Measurements from ENCODE around the gene TMEM229B.

Gene TMEM229B

GRCh38 chr14:67472726-67473125 is 15.8 kb downstream of the TMEM229B start:
- no peak for DNase-seq (ENCODE audit: low read depth)
- TF ChIP-seq, protein P1, sequence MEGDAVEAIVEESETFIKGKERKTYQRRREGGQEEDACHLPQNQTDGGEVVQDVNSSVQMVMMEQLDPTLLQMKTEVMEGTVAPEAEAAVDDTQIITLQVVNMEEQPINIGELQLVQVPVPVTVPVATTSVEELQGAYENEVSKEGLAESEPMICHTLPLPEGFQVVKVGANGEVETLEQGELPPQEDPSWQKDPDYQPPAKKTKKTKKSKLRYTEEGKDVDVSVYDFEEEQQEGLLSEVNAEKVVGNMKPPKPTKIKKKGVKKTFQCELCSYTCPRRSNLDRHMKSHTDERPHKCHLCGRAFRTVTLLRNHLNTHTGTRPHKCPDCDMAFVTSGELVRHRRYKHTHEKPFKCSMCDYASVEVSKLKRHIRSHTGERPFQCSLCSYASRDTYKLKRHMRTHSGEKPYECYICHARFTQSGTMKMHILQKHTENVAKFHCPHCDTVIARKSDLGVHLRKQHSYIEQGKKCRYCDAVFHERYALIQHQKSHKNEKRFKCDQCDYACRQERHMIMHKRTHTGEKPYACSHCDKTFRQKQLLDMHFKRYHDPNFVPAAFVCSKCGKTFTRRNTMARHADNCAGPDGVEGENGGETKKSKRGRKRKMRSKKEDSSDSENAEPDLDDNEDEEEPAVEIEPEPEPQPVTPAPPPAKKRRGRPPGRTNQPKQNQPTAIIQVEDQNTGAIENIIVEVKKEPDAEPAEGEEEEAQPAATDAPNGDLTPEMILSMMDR (IDR thresholded peaks at IDR 0.05; ENCODE audit: low read length, missing control alignments), result no peak
- no peak overlapping the region for H3K4me3 ChIP-seq (replicated peaks; ENCODE audit: low read depth, low read length)

DNA sequence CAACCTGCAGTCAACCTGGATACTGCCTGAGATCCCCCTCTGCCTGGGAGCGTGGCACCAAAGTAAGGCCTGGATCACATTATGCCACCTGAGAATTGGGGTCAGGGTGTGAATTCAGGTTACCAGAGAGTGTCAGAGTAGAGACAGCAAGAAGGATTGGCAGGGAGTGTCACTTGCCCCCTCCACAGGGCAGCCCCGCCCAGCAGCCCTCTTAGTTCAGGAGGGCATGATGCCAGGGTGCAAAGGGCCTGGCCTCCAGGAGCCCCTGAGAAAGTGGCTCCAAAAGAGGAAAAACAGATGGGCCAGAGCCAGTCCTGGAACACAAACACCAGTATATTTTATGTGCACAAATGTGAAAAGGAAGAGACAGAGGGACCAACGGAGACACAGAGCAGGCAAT is 18.6 kb downstream of the TMEM229B start:
- TF ChIP-seq, protein P1 (IDR thresholded peaks at IDR 0.05; ENCODE audit: low read length, missing control alignments), result no peak
- DNase-seq (ENCODE audit: low read depth), result no peak
- H3K4me3 ChIP-seq (replicated peaks; ENCODE audit: low read depth, low read length), result no peak overlapping the region

DNA sequence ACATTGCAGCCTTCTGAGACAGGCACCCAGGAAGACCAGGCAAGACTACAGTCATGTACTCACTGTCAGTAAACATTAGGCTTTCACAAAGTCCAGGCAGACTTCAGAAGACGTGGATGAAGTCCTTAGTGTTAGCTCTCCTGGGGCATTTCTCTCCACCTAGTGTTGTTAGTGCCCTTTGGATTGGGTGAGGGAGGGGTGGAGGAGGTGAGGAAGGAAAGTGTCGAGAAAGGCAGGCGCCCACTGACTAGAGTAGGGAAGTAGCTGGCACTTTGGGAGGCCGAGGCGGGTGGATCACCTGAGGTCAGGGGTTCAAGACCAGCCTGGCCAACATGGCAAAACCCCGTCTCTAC is 20.2 kb downstream of the TMEM229B start:
- TF ChIP-seq, protein P1 (IDR thresholded peaks at IDR 0.05; ENCODE audit: low read length, missing control alignments), result no peak
- no peak overlapping the region for H3K4me3 ChIP-seq (replicated peaks; ENCODE audit: low read depth, low read length)
- no peak for DNase-seq (ENCODE audit: low read depth)

DNA sequence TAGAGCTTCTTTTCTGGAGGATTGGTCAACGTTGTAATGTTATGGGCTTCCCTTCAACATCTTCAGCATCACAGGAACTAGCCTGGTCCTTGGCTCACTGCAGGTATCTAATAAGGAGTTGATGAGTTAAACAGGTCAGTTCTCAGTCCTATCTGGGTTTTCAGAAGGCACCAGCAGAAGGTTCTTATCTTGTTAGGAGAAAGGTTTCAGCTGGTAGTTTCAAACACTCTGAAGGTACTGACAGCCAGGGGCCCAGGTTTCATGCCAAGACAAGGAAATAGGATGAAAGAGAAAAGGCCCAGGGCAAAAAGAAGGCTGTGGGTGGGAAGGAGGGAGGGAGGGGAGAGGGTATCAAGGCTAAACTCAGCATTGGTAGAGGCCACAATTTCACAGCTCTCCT is 21.4 kb downstream of the TMEM229B start:
- H3K4me3 ChIP-seq (replicated peaks; ENCODE audit: low read depth, low read length), result no peak overlapping the region
- DNase-seq (ENCODE audit: low read depth), result no peak
- TF ChIP-seq, protein P1 (IDR thresholded peaks at IDR 0.05; ENCODE audit: low read length, missing control alignments), result no peak

DNA sequence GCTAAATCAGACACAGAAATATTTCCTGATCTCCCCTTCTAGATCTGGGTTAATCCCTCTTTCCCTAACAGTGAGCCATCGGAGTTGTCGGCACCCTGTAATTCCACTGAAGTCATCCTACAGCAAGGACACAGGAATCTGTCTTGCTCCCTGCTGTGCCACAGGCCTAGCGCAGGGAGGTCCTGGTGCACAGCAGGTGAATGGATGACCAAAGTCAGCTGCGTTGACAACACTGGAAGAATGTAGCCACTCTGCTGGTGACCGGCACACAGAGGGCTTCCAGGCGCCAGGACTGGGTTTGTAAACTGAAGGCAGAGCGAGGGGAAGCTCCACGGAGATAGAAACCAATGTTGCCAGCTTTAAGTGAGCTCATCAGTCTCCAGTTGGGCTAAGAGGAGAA is 23.6 kb downstream of the TMEM229B start:
- DNase-seq (ENCODE audit: low read depth), result no peak
- no peak overlapping the region for H3K4me3 ChIP-seq (replicated peaks; ENCODE audit: low read depth, low read length)
- TF ChIP-seq, protein P1 (IDR thresholded peaks at IDR 0.05; ENCODE audit: low read length, missing control alignments), result no peak

- DNase-seq (ENCODE audit: low read depth), result no peak
- H3K4me3 ChIP-seq (replicated peaks; ENCODE audit: low read depth, low read length), result no peak overlapping the region
- TF ChIP-seq, protein P1 (IDR thresholded peaks at IDR 0.05; ENCODE audit: low read length, missing control alignments), result no peak
These were observed 24.1 kb downstream of the TMEM229B start for GRCh38 chr14:67464377-67464776.

DNA sequence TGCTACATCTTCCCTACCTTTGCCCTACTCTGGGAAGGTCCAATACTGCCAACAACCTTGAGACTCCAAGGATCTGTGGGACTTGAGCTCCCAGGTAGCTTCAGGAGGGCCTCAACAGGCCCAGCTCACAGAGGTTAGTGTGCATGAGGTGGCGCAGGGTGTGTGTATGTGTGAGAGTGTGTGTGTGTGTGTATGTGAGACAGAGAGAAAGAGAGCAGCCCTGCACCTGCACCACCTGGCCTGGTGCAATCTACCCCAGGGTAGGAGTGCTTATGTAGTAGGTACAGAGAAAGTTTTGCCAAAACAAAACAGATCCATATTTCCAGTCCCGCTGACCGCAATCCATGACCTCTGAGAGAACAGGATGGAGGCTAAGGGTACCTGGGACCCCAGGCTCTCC is 24.6 kb downstream of the TMEM229B start:
- TF ChIP-seq, protein P1 (IDR thresholded peaks at IDR 0.05; ENCODE audit: low read length, missing control alignments), result no peak
- H3K4me3 ChIP-seq (replicated peaks; ENCODE audit: low read depth, low read length), result no peak overlapping the region
- DNase-seq (ENCODE audit: low read depth), result no peak

All from fibroblast of pulmonary artery (primary cell).